ENCODE measurements around the gene SLC12A8. TPM values are rescaled to one million over a fixed set of nuclear protein-coding genes. Genes with fewer than 3 reads are reported as not detected.
A peak's percentile ranks its signal among the peaks of the same experiment; 100 is the strongest.

Gene SLC12A8
- total and polyA plus RNA-seq, 3 donors from 2014 or later, result 10.3 to 21.0 (median 12.3) TPM

DNA sequence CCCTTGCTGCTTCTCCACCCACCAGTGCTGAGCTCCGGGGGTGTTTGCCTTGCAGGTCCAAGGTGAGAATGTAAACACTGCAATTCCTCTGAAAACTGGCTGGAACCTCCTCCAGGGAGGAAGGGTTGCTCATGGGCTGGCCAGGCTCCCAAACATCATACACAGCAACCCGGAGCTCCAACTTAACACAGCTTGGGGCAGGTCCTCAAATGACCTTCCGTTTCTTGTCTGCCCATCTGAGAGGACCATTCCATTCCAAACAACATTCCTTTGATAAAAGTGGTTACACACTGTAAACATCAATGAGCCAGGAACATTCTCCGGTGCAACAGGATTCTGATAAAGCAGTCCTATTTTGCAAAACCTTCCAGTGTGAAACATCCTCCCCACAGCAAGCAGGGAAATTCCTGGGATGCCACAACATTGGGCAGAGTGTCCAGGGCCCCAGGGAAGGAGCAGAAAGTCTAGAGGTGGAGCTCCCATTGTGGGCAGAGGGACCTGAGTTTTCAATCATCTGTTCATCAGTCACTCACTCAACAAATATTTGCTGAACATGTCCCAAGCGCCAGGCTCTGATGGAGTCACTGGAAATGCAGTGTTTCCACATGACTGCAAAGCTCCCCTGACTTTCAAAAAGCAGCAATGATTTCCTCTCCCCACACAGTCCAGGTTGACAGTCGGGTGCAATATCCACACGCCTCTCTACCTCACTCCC lies 149.5 kb downstream of the SLC12A8 start:
- Histone ChIP-seq H3K4me3 (no peak overlapping the region), H3K27ac (no peak overlapping the region), H3K9me3 (no peaks in the 10 kb centered on the region), H3K4me1 (peaks cover 29% of the 10 kb centered on the region), H3K27me3 (no peaks in the 10 kb centered on the region), H3K36me3 (ENCODE audit: low read depth, missing control alignments) (no peaks in the 10 kb centered on the region)
- intact Hi-C loops (cut with DNase I; ENCODE audit: low total_unique reads), result no loop called here
- WGBS, 2 donors, result 27 to 38% methylated on average over 7 of the region's 7 CpGs
- no peak for TF ChIP-seq POLR2A (IDR thresholded peaks at IDR 0.05)
- TF ChIP-seq, protein P1, sequence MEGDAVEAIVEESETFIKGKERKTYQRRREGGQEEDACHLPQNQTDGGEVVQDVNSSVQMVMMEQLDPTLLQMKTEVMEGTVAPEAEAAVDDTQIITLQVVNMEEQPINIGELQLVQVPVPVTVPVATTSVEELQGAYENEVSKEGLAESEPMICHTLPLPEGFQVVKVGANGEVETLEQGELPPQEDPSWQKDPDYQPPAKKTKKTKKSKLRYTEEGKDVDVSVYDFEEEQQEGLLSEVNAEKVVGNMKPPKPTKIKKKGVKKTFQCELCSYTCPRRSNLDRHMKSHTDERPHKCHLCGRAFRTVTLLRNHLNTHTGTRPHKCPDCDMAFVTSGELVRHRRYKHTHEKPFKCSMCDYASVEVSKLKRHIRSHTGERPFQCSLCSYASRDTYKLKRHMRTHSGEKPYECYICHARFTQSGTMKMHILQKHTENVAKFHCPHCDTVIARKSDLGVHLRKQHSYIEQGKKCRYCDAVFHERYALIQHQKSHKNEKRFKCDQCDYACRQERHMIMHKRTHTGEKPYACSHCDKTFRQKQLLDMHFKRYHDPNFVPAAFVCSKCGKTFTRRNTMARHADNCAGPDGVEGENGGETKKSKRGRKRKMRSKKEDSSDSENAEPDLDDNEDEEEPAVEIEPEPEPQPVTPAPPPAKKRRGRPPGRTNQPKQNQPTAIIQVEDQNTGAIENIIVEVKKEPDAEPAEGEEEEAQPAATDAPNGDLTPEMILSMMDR (IDR thresholded peaks at IDR 0.05), result no peak
- peak; percentile 44 for DNase-seq

GRCh38 chr3:125061646-125062045 lies 150.9 kb downstream of the SLC12A8 start:
- H3K4me3 ChIP-seq, result no peak overlapping the region
- H3K9me3 ChIP-seq, result no peaks in the 10 kb centered on the region
- peak overlapping the region; percentile 74 to 79 for H3K27ac ChIP-seq
- intact Hi-C loops (cut with DNase I; ENCODE audit: low total_unique reads), result no loop called here
- DNase-seq, result no peak
- H3K4me1 ChIP-seq, result peaks cover 32% of the 10 kb centered on the region
- no peak for TF ChIP-seq POLR2A (IDR thresholded peaks at IDR 0.05)
- TF ChIP-seq, protein P1 (IDR thresholded peaks at IDR 0.05), result no peak
- H3K27me3 ChIP-seq, result no peaks in the 10 kb centered on the region
- WGBS, 2 donors, result 54 to 58% methylated on average over 5 of the region's 5 CpGs
- no peaks in the 10 kb centered on the region for H3K36me3 ChIP-seq (ENCODE audit: low read depth, missing control alignments)

DNA sequence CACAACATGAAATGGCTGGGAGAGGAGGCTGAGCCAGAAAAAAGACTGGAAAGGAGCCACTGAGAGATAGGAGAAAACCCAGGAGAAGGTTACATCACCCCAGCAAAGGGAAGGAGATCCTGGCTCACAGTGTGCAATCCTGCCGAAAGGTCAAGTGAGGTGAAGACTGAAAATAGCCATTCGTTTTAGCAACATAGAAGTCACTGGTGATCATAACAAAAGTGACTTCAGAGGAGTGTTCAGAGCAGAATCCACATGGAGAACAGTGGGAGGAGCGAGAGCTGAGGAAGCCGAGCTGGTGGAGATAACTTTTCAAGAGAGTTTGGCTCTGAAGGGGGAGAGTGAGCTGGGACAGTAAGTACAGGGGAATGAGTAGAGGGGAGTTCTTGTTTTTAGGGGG lies 151.4 kb downstream of the SLC12A8 start:
- no peaks in the 10 kb centered on the region for H3K27me3 ChIP-seq
- intact Hi-C loops (cut with DNase I; ENCODE audit: low total_unique reads), result no loop called here
- H3K4me1 ChIP-seq, result peaks cover 36% of the 10 kb centered on the region
- WGBS, 2 donors, result 26 to 40% methylated on average over 4 of the region's 4 CpGs
- no peaks in the 10 kb centered on the region for H3K36me3 ChIP-seq (ENCODE audit: low read depth, missing control alignments)
- H3K27ac ChIP-seq, result peak overlapping the region; percentile 74 to 79
- no peak overlapping the region for H3K4me3 ChIP-seq
- peak; percentile 80 for DNase-seq
- H3K9me3 ChIP-seq, result no peaks in the 10 kb centered on the region
- no peak for TF ChIP-seq POLR2A (IDR thresholded peaks at IDR 0.05)
- TF ChIP-seq, protein P1 (IDR thresholded peaks at IDR 0.05), result no peak

GRCh38 chr3:125059488-125060245 lies 152.9 kb downstream of the SLC12A8 start:
- Histone ChIP-seq H3K27ac (no peak overlapping the region), H3K36me3 (ENCODE audit: low read depth, missing control alignments) (no peaks in the 10 kb centered on the region), H3K27me3 (no peaks in the 10 kb centered on the region), H3K9me3 (no peaks in the 10 kb centered on the region), H3K4me1 (peaks cover 36% of the 10 kb centered on the region), H3K4me3 (no peak overlapping the region)
- WGBS, 2 donors, result 80 to 87% methylated on average over 7 of the region's 7 CpGs
- TF ChIP-seq, protein P1 (IDR thresholded peaks at IDR 0.05), result peak in 1 of 3 experiments; percentile 17
- no peak for TF ChIP-seq POLR2A (IDR thresholded peaks at IDR 0.05)
- no peak for DNase-seq
- intact Hi-C loops (cut with DNase I; ENCODE audit: low total_unique reads), result no loop called here
